GM13977 (cell line): Measurements from ENCODE around the gene THEM5.
"Not testable (repeated sequence)": the region's sequence is repeated elsewhere in the genome, so short reads cannot be mapped to it uniquely, and the experiment has no call there.

Source experiments
- DNase-seq: peaks from one replicate; pipeline ENCODE4 v3.0.0; 2012; ENCODE audit warnings: low spot score
- in situ Hi-C: fragments of 300-500 bp; cut with MboI; formaldehyde crosslinking; loops from one replicate; pipeline ENCODE4 v1.12.0; 2022; ENCODE audit warnings: low sequenced_read_pairs, low pct_unique_long_range_greater_than_20kb, mixed read lengths, inconsistent platforms; ENCODE audit not compliant: unreplicated experiment
- TF ChIP-seq, protein P1 (sequence below): IDR thresholded peaks from 2 replicates; pipeline ENCODE4 v1.5.1; 2012; ENCODE audit warnings: mild to moderate bottlenecking, control low read depth; ENCODE audit not compliant: insufficient read depth; ENCODE audit errors: extremely low read depth, missing control alignments

THEM5 gene, protein sequence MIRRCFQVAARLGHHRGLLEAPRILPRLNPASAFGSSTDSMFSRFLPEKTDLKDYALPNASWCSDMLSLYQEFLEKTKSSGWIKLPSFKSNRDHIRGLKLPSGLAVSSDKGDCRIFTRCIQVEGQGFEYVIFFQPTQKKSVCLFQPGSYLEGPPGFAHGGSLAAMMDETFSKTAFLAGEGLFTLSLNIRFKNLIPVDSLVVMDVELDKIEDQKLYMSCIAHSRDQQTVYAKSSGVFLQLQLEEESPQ

DNA sequence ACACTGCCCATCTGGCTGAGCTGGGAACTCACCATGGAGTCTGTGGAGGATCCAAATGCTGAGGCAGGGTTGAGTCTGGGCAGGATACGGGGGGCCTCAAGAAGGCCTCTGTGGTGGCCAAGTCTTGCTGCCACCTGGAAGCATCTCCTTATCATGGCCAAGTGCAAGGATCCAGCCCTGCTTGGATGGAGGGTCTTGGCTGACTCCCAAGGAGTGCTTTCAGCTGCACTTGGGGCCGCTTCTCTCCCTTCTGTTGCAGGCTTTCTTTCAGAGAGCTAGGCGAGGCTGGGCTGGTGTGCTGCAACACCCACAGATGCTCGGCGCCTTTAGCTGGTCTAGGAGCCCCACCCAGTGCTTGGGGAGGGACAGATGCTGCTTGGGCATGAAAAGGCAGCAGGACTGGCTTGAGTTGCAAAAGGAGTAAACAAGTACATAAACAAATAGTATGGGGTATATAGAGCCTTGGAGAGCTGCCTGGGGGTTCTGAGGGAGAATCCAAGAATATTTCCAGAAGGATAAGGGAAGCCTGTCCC lies at the start of gene THEM5:
THEM5 (minus strand) TSS at position 302 of the 533 bp plus-strand sequence; CDS start at position 155, 147 bp downstream.
- no peak for DNase-seq
- TF ChIP-seq, protein P1, sequence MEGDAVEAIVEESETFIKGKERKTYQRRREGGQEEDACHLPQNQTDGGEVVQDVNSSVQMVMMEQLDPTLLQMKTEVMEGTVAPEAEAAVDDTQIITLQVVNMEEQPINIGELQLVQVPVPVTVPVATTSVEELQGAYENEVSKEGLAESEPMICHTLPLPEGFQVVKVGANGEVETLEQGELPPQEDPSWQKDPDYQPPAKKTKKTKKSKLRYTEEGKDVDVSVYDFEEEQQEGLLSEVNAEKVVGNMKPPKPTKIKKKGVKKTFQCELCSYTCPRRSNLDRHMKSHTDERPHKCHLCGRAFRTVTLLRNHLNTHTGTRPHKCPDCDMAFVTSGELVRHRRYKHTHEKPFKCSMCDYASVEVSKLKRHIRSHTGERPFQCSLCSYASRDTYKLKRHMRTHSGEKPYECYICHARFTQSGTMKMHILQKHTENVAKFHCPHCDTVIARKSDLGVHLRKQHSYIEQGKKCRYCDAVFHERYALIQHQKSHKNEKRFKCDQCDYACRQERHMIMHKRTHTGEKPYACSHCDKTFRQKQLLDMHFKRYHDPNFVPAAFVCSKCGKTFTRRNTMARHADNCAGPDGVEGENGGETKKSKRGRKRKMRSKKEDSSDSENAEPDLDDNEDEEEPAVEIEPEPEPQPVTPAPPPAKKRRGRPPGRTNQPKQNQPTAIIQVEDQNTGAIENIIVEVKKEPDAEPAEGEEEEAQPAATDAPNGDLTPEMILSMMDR: no peak
- in situ Hi-C loops: no loop called here

DNA sequence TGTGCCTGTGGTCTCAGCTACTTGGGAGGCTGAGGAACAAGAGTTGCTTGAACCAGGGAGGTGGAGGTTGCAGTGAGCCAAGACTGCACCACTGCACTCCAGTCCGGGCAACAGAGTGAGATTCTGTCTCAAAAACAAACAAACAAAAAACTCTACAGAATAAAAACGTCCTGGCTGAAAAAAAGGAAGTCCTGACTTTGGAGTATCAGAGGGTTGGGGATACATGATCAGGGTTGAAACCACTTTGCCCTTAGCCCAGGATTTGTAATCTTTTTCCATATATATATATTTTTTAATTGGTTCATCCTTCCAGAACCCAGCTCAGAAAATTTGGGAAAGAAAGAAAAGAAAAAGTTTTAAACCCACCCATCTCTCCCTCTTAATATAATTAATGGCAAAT lies 49.3 kb upstream of the THEM5 start:
- in situ Hi-C loops: no loop called here
- TF ChIP-seq, protein P1: no peak
- DNase-seq: no peak

DNA sequence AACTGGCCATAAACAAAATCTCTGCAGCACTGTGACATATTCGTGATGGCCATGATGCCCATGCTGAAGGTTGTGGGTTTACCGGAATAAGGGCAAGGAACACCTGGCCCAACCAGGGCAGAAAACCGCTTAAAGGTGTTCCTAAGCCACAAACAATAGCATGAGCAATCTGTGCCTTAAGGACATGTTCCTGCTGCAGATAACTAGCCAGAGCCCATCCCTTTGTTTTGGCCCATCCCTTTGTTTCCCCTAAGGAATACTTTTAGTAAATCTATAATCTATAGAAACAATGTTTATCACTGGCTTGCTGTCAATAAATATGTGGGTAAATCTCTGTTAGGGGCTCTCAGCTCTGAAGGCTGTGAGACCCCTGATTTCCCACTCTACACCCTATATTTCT lies 47.3 kb upstream of the THEM5 start:
- in situ Hi-C loops, DNase-seq: not testable (repeated sequence)

DNA sequence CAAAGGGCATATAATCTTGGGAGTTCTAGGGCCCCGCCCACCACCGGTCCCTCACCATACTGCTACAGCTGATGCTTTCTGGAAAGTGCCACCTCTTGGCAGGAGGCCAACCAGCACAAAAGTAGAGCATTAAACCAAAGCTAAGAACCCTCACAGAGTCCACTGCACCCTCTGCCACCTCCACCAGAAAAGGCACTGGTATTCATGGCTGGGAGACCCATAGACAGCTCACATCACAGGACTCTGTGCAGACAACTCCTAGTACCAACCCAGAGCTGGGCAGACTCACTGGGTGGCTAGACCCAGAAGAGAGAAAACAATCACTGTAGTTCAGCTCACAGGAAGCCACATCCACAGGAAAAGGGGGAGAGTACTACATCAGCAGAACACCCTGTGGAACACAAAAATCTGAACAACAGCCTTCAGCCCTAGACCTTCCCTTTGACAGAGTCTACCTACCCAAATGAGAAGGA lies 45.0 kb upstream of the THEM5 start:
- DNase-seq: no peak
- TF ChIP-seq, protein P1: no peak
- in situ Hi-C loops: no loop called here

DNA sequence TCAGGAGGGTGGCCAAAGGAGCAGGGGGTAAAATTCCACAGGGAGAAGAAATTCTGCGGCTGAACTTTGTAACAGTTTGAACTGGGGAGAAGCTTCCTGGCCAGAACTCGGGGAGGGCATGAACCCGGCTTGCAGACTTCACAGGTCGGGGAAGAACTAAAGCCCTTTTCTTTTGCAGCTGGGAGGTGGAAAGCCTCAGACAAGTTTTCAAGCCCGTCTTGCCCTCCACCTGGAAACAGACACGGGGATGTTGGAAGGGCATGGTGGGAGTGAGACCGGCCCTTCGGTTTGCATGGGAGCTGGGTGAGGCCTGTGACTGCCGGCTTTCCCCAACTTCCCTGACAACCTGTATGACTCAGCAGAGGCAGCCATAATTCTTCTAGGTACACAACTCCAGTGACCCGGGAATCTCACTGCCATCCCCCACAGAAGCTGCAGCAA lies 44.5 kb upstream of the THEM5 start:
- in situ Hi-C loops: no loop called here
- no peak for DNase-seq
- TF ChIP-seq, protein P1: no peak

DNA sequence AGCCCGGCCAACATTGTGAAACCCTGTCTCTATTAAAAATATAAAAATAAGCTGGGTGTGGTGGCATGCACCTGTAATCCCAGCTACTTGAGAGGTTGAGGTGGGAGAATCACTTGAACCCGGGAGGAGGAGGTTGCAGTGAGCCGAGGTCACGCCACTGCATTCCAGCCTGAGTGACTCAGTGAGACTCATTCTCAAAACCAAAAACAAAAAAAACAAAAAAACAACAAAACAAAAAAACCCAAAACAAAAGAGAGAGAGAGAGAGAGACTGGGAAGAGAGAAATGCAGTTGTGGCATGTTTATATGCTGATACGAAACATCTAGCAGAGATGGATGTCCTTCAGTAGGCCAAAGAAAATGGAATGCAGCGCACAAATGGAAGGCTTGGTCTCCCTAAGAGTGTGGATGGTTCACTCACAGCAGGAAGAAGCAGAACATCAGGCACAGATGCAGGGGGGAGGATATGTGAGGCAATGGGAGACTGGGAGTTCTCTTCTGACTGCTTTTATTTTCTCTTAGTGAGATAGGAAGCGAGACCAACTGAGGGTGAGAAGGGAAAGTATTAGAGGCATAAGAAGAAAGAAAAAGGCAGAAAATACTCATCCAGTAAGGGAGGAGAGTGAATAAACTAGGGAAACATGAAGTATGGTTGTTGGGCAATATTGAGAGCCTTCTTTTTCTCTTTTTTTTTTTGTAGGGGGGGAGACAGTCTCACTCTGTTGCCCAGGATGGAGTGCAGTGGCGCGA lies 39.8 kb upstream of the THEM5 start:
- DNase-seq: no peak
- in situ Hi-C loops: no loop called here
- TF ChIP-seq, protein P1: no peak

DNA sequence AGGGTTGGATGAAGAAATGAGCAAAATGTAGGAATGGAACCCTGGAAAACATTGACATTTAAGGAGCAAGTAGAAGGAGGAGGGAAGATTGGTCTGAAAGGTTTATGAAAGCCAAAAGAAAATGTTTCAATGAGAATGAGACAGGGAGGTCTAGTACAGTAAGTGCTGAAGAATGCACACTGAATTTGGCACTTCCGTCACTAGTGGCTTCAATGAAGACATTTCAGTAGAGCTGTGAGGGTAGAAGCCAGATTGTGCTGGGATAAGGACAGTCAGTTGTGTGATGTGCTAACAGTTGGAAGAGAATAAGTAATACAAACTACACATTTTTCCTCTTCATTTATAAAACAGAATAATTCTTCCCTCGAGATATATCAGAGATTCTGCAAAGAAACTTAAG lies 38.7 kb upstream of the THEM5 start:
- DNase-seq: no peak
- TF ChIP-seq, protein P1: no peak
- in situ Hi-C loops: no loop called here
